Measurements from ENCODE around the gene OGN.
"Not testable (repeated sequence)": the region's sequence is repeated elsewhere in the genome, so short reads cannot be mapped to it uniquely, and the experiment has no call there.

Gene OGN, protein sequence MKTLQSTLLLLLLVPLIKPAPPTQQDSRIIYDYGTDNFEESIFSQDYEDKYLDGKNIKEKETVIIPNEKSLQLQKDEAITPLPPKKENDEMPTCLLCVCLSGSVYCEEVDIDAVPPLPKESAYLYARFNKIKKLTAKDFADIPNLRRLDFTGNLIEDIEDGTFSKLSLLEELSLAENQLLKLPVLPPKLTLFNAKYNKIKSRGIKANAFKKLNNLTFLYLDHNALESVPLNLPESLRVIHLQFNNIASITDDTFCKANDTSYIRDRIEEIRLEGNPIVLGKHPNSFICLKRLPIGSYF

DNA sequence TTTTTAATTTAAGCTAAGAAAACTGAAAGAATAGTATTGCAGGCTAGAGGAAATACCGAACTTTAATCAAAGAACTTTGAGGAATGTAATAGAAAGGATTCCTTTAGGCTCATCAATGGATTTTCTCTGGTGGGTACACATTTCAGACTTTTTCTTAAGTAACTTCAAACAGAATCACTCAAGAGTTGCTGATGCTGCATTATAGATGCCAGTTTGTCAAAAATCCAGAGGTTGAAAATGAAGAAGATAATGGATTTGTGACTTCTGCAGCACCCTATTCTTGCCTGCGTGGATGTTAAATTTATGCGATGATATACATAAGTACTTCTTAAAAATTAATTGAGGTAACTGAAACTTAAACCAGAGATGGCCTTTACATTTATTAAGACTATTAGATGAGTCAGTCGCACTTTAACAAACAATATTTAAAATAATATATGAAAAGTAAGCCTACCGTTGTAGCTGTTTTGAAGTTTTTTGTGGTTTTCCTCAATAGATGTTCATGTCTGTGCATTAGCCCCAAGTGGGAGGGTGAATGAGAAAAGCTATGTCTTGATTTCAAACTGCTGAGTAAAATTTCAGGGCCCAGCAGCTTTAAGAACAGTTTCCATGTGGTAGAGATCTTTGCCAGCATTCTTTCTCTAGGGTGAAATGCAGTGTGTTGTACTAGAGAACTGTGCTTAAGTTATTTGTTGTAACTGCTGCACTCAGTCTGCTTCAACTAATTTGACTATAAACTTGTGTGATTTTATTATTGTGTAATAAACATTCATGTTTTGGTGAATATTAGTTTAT, at the start of gene OGN:
TSS of gene OGN (minus strand) at position 537 of the 795 bp plus-strand sequence. CDS start 1,171 bp downstream, outside the sequence.
- DNase-seq (ENCODE audit: low spot score), result no peak

DNA sequence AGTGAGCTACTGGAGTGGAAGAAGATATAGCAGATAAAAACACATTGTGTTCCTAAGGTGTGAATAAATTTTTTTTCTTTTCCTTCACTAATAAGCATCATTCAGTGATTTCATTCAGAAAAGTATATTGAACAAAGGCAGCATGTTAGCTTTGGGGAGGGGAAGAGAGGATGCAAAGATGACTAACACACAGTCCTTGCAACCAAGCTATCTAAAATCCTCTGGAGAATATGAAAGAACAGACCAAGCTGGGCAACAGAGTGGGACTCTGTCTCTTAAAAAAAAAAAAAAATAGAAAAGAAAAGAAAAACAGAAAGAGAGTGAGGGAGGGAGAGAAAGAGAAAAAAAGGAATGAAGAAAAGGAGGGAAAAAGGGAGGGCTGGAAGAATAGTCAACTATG, 42.2 kb upstream of the OGN start:
- DNase-seq (ENCODE audit: low spot score), result no peak

DNA sequence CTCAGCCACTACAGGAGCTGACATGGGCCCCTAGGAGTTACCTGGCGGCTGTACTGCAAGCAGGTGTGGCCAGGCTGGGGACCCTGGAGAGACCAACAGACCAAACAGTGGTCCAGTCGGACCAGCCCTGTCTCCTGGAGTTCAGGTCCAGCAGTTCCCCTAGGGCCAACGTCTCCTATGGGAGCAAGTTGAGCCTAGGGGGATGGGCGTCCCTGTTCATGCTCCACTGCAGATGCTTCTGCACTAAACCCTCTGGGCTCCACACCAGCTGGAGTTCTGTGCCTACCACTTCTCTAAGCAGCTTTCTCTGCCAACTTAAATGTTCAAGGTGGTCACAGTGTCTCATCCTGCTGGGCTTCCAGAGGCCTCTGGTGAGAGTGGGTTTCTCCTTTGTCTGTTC, 40.5 kb upstream of the OGN start:
- DNase-seq (ENCODE audit: low spot score), result no peak

DNA sequence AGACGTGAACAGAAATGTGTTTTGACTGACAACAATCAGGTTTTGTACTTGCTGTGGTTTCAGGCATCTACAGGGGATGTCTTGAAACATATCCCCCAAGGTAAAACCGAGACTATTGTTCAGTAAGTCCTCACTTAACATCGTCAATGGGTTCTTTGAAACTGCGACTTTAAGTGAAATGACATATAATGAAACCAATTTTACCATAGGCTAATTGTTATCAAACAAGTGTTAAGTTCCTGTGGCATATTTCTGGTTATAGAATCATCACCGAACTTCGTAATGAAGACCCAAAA, 36.3 kb upstream of the OGN start:
- DNase-seq (ENCODE audit: low spot score), result no peak

DNA sequence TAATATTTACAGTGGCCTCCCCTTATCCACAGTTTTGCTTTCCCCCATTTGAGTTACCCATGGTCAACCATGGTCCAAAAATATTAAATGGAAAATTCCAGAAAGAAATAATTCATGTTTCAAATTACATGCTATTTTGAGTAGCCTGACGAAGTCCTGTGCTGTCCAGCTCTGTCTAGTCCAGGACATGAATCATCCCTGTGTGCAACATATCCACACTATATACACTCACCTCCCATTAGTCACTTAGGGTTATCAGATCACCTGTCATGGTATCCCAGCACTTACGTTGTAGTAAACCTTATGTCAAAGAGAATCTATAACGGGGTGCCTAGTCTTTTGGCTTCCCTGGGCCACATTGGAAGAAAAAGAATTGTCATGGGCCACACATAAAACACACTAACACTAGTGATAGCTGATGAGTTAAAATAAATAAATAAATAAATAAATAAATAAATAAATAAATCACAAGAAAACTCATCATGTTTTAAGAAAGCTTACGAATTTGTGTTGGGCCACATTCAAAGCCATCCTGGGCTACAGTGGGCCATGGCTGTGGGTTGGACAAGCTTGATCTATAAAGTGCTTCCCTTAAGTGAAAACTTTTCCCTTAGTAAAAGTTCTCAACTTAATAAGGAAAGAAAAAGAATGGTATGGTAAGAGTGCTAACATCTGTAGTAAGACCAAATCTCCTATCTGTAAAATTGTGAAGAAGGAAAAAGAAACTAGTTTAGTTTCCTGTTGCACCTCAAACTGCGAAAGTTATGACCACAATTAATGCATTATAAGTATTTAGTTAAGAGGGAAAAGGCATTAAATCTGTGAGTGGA, 35.8 kb upstream of the OGN start:
- DNase-seq (ENCODE audit: low spot score), result no peak

DNA sequence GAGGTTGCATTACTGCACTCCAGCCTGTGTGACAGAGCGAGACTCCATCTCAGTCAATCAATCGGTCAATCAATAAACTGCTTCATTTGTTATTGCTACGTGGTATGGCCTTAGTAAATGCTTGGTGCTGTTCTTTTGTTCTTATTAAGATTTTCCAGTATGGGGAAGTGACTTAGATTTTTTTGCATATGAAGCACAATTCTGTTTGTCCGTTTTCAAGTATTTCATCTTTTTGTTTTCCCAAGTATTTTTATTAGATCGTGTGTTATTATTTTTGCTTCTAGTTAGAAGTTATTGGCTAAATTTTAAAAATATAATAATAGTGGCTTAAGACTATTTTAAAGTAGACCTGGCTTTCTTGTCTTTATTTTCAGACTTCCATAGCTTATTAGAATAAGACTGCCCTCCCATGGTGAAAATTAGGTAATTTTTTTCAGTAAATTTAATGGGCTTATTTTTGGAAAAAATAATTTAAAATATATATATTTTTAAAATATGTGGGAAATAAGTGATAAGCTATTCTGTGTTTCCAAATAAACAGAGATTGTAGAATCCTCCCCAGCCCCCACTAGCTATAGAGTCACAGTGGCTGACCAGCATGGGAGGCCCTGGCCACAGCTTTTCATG, 34.6 kb upstream of the OGN start:
- DNase-seq (ENCODE audit: low spot score), result peak; percentile 4

DNA sequence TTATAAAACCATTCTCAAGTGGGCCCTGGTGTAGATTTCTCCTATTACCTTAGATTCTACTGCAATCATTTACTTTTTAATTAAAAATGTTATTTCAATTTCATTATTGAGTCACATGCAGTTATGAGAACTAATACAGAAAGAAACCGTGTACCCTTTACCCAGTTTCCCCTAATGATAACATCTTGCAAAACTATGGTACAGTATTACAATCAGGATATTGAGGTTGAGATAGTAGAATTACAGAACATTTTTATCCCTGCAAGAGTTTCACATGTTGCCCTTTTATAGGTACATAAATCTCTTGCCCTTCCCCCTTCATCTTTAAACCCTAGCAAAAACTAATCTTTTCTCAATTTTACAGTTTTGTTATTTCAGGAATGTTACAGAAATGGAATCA, 30.9 kb upstream of the OGN start:
- DNase-seq (ENCODE audit: low spot score), result no peak

DNA sequence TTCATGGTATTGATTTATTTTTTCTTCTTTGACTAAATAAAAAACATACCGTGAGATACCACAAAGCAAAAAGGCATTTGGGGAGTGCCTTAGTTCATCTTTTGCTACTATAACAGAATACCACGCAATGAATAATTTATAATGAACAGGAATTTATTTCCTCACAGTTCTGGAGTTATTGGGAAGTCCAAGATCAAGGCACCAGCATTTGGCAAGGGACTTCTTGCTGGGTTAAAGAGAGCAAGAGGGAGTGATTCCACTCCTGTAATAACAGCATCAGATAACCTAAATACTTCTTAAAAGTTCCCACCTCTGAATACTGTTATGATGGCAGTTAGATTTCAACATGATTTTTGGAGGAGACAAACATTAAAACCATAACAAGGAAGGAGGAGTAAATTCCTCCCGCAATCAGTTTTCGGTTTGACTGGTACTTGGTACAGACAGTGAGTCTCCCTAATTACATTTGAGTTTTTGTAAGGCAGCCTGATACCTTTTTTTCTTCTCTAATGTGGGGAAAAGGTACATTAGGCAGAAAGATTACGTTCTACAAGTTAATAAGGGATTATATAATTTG, 28.7 kb upstream of the OGN start:
- no peak for DNase-seq (ENCODE audit: low spot score)

DNA sequence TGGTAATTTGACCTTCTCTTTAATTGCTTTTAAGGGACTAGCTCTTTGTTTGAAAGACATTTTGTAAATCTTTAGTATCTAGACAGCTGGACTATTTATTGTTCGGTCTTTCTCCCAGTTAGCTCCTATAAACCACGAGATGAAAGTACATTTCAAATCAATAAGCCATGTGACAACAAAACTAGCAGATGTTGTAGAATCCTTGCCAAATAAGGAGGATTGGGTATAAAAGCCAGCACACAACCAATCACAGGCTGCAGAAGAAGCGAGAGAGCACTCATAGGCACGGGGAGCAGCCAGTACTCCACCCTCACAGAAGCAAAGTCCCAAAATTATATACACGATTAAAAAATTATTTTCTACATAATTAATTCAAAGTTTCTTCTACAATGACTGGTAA, 28.0 kb upstream of the OGN start:
- DNase-seq (ENCODE audit: low spot score), result no peak

DNA sequence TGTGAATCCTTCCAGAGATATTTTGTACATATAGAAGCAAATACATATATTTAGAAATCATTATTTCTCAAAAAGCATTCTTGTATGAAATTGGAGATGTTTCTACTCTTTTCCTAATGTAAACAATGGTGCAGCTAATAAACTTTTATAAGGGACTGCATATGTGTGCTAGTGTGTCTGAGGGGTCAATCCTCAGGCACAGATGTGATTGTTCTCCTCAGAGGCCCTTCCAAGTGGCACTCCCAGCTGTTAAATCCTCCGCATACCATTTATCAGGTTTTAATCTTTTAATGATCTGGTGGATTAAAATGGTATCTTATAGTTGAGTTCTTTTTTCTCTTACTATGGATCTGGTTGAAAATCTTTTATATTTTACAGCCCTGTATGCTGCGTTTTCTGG, 25.5 kb upstream of the OGN start:
- no peak for DNase-seq (ENCODE audit: low spot score)

DNA sequence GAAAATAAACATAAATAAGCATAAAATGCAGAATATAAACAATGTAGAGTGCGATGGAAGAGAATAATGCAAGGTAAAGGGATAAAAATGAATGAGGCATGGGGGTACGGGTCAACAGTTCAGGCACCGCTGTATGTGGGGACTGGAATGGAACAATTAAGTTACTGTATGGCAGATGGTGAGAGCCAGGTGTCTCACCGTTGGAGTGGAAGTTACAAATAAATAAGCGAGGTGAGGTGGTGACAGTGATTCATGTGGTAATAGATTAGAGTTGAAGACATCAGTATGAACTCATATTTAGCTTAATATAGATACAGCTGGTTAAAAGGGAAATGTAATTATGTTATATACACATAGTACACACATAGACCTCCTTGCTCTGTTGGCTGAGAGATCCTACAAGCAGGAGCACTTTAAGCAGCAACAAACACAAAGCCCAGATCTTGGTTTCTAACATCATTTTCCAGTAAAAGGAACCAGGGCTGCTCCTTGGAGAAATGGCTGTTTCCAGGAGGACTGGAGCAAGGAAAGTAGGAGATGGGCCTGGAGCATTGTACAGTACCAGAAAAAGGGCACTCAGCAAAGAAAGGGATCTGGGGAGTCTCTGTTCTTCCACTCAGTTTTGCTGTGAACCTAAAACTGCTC, 22.2 kb upstream of the OGN start:
- DNase-seq (ENCODE audit: low spot score), result no peak

DNA sequence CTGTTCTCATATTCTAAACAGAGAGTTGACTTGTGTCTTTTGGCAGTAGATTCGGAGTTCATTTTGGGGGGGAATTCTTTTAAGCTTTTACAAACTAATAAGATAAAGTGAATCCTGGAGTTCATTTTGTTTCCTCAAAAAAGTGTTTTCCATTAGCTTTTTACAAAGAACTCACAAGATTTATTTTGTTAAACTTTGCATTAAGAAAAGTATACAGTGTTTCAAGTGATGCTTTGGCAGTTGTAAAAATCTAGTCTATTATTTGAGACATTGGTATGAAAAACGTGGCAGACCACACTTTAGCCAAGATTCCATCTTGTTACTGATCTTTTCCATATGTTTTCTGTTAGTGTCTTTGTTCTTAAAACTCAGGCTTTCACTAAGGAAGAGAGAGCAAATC, 21.1 kb upstream of the OGN start:
- no peak for DNase-seq (ENCODE audit: low spot score)

DNA sequence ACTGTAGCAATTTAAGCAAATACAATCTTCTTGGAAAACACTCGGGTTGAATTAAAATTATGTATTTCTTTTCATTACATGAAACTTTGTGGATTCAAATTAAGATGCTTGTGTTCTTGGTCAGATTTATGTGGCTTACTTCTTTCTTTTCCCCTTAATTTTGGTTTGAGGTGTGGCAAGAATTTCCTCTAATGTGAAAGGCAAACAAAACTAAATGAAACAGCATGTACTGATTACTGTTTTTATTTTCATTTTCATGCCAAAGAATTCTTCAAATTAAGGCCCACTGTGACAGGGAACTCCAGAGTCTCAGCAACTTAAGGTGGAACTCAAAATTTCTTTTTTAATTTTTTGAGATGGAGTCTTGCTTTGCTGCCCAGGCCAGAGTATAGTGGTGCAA, 20.0 kb upstream of the OGN start, which contains the start of gene OMD:
TSS of gene OMD (minus strand) at position 132 of the 400 bp plus-strand sequence. CDS start 6,913 bp downstream, outside the sequence.
- no peak for DNase-seq (ENCODE audit: low spot score)

DNA sequence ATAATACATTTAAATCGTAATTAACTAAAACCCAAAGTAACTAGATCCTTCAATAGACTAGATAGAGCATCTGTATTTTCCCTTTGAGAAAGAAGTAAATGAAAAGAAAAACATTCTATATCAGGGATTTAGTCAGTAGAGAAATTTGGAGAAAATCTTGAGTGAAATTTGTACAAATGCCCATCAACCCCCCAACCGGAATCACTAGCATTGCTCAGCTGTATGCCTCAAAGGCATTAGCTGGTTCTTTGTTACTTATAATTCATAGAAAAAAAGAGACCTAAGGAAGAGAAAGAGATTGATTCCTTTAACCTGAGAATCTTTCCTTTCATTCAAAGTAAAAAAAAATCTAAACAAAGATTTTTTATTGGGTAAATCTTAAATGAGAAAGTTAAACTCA, 19.2 kb upstream of the OGN start:
- DNase-seq (ENCODE audit: low spot score), result no peak

DNA sequence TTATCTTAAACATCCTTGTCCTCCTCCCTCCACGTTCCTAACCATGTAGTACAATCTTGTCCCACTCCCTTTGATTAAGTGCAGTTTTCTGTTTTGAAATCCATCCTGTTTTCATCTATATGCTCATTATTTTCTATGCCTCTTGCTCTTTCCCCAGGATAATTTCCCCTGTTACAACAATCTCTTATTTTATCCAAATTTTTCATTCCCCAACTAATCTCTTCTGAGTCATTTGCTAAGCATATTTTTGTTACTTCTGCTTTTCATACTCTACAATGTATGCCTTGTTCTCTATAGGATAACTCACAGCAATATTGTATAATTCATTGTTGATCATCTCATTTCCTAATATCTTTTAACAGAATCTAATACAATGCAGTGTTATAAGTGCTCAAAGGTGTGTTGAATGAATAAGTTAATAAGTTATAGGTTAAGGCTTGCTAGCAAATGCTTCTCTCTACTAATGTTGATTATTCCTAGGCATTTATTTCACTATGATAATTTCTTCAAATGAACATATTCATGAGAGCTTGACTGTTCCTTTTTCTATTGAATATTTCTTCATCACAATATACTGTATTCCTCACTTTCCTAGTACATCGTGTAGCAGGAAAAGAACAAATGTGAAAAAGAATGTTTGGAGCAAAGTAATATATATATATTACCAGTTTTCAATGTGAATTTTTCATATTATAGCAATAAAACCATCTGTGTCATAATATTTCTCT, 18.4 kb upstream of the OGN start:
- no peak for DNase-seq (ENCODE audit: low spot score)

DNA sequence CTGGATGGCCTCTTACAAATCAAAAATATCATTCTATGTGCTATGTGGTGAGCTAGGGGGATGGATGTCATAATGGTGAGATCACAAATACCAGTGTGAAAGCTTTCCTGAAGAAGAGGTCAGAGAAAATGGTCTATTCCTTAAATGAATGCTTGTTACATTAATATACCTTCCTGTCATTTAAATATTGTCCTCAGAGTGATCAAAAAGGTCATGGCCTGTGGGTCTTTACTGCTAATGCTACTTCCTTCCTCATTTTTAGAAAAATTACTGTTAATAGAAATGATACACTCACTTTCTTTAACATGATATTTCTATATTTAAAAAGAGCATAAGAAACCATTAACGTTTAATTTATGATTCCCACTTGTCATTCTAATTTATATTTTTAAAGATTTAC, 10.2 kb upstream of the OGN start:
- DNase-seq (ENCODE audit: low spot score), result peak; percentile 16

DNA sequence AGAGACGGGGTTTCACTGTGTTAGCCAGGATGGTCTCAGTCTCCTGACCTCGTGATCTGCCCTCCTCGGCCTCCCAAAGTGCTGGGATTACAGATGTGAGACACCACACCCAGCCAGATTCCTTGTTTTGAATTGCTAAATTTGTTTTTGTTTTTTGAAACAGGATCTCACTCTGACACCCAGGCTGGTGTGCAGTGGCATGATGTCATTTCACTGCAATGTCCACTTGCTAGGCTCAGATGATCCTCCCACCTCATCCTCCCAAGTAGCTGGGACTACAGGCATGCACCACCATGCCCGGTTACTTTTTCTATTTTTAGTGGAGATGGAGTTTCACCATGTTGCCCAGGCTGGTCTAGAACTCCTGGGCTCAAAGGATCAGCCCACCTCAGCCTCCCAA, 6.8 kb upstream of the OGN start:
- DNase-seq (ENCODE audit: low spot score), result not testable (repeated sequence)

DNA sequence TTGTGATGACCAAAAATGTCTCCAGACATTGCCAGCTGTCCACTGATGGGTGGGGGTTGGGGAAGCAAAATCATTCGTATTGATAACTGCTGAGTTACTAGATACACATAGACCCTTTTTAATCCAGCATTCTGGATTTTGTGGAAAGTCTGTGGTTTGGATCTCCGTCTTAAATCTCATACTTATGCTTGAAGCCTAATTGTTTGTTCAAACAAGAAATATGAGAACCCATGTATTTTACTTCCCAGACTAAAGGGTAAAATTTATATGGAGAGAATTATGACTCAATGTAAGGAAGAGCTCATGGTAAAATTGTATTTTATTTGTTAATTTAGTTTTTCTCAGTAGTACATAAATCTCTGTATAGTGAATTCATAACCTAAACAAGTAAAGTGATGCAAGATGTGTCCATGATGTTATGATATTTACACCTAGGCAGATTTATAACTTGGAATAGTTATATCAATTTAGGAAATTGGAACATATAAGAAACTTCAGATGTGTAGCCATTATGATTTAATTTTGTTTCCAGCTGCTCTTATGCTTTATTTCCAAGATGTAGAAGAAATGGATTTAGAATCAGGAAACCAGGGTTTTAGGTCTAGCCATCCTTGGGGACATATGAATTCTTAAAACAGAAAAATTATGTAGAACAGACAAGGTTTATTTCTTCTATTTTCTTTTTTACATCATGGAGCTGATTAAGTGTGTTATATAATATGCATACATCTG, 4.5 kb upstream of the OGN start:
- no peak for DNase-seq (ENCODE audit: low spot score)

DNA sequence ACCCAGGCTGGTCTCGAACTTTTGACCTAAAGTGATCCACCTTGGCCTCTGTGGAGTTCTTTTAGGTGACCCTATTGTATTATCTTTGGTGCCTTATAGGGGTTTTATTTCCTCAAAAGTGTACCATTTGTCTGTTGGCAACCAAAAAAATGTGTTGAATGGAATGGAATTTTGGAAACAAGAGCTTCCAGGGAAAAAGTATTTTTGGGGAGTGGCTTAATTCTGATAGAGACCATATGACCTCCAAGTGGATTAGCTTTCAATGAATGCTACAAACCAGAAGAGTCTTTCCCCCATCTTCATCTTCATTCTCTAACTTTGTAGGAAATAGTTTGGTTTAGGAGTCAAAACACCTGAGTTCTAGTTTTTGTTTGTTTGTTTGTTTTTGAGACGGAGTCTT, 3.4 kb upstream of the OGN start:
- no peak for DNase-seq (ENCODE audit: low spot score)

DNA sequence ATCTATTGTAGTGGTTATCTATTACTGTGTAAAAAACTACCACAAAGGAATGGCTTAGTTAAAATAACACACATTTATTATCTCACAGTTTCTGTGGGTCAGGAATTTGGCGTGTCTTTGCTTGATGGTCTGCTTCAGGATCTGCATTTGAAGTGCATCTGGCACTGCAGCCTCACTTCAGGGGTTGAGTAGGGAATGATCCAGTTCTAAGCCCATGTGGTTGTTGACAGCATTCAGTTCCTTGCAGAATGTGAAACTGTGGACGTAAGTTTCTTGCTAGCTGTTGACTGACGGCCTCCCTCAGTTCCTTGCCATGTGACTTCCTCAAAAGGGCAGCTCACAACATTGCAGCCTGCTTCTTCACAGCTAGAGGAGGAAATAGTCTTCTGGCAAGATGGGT, 2.1 kb upstream of the OGN start:
- peak; percentile 48 for DNase-seq (ENCODE audit: low spot score)
